ENCODE measurements around the gene UGT2B11. TPM values are rescaled to one million over a fixed set of nuclear protein-coding genes. Genes with fewer than 3 reads are reported as not detected.

UGT2B11 gene
- total and polyA plus RNA-seq, 2 donors (not counting 3 experiments of a cell fraction or from before 2014, with no cell fraction given): not detected

DNA sequence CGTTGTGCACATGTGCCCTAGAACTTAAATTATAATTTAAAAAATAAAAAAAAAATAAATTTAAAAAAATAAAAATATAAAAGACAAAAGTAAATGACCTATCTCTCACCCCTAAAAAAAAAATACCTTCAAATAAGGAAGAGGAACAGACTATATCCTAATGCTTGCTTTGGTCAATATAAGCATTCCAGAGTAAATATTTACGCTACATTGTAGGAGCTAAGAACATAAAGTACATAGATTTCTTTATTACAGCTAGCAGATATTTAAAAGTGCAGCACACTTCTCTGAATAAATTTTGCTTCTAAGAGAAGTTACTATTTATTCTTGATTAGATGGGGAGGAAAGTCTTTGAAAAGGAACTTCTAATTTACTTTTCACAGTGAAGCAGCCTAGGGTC, 24.5 kb upstream of the UGT2B11 start:
- Histone ChIP-seq H3K27me3 (ENCODE audit: control insufficient read depth in 2 of 2, insufficient read depth in 2 of 2, low read length in 2 of 2) (no peaks in the 10 kb centered on the region), H3K4me1 (ENCODE audit: control insufficient read depth, extremely low read depth, insufficient read depth, low read length) (no peaks in the 10 kb centered on the region), H3K9me3 (replicated peaks; ENCODE audit: control insufficient read depth, insufficient read depth, low read length) (no peaks in the 10 kb centered on the region), H3K4me2 (ENCODE audit: insufficient read depth, low read length) (no peak overlapping the region), H3K36me3 (ENCODE audit: control insufficient read depth in 2 of 2, extremely low read depth in 1 of 2, insufficient read depth in 2 of 2, low read length in 2 of 2) (no peaks in the 10 kb centered on the region), H3K9me1 (replicated peaks; ENCODE audit: control insufficient read depth, extremely low read depth, insufficient read depth, low read length) (no peaks in the 10 kb centered on the region), H3K4me3 (replicated peaks in 1 of 3; ENCODE audit: insufficient read depth in 1 of 3, low read depth in 1 of 3, low read length in 3 of 3) (no peak overlapping the region), H3K79me2 (ENCODE audit: control insufficient read depth, insufficient read depth, low read length) (no peaks in the 10 kb centered on the region), H2AFZ (ENCODE audit: low read depth, low read length) (no peak overlapping the region), H4K20me1 (replicated peaks; ENCODE audit: control insufficient read depth, extremely low read depth, insufficient read depth, low read length) (no peaks in the 10 kb centered on the region), H3K27ac (ENCODE audit: insufficient read depth, low read depth, low read length) (no peak overlapping the region), H3K9ac (replicated peaks; ENCODE audit: extremely low read depth, insufficient read depth, low read length) (no peak overlapping the region)
- dilution Hi-C loops (cut with MboI; ENCODE audit: extremely low pct_ligation_motif_present, low sequenced_read_pairs) (no loop called here), intact Hi-C loops (cut with micrococcal nuclease) (no loop called here)
- POLR2A ChIA-PET: no interaction called here
- no peak for FAIRE-seq
- TF ChIP-seq POLR2A (IDR thresholded peaks at IDR 0.05; ENCODE audit: low read depth, low read length) (no peak), FOS (IDR thresholded peaks at IDR 0.05; ENCODE audit: borderline replicate concordance, insufficient read depth, low read length) (no peak), JUN (IDR thresholded peaks at IDR 0.05; ENCODE audit: borderline replicate concordance, insufficient read depth, insufficient read length, low read depth) (no peak), GATA2 (IDR thresholded peaks at IDR 0.05; ENCODE audit: insufficient read depth, insufficient read length, low read depth, low read length) (no peak)
- TF ChIP-seq, protein P1, sequence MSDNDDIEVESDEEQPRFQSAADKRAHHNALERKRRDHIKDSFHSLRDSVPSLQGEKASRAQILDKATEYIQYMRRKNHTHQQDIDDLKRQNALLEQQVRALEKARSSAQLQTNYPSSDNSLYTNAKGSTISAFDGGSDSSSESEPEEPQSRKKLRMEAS (IDR thresholded peaks at IDR 0.05; ENCODE audit: insufficient read depth, insufficient read length): no peak
- CTCF ChIA-PET: no interaction called here
- DNase-seq (ENCODE audit: low read depth, low spot score): no peak
- no TSS peak for BruUV-seq (replicated peaks)

DNA sequence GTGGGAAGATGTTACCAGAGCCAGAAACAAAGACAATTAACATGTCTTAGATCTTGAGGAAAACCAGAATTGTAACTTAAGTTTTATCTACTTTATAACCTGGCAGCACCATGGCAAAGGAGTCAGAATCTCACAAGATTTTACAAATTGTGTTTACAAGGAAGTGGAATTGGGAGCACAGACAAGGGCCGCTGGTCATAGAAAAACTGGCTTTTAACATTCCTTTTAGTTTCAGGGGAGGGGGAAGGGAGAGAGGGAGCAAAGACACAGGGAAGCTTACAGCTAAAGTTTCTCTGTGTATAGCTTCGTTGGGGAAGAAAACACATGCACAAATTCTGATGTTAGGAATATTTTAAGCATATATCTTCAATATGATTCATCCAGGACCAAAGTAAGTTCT, 10.3 kb upstream of the UGT2B11 start:
- no peak for DNase-seq (ENCODE audit: low read depth, low spot score)
- Histone ChIP-seq H3K9me1 (replicated peaks; ENCODE audit: control insufficient read depth, extremely low read depth, insufficient read depth, low read length) (no peaks in the 10 kb centered on the region), H3K9me3 (replicated peaks; ENCODE audit: control insufficient read depth, insufficient read depth, low read length) (no peaks in the 10 kb centered on the region), H3K79me2 (ENCODE audit: control insufficient read depth, insufficient read depth, low read length) (no peaks in the 10 kb centered on the region), H3K27me3 (ENCODE audit: control insufficient read depth in 2 of 2, insufficient read depth in 2 of 2, low read length in 2 of 2) (no peaks in the 10 kb centered on the region), H4K20me1 (replicated peaks; ENCODE audit: control insufficient read depth, extremely low read depth, insufficient read depth, low read length) (no peaks in the 10 kb centered on the region), H3K27ac (ENCODE audit: insufficient read depth, low read depth, low read length) (no peak overlapping the region), H3K4me3 (replicated peaks in 1 of 3; ENCODE audit: insufficient read depth in 1 of 3, low read depth in 1 of 3, low read length in 3 of 3) (no peak overlapping the region), H3K9ac (replicated peaks; ENCODE audit: extremely low read depth, insufficient read depth, low read length) (no peak overlapping the region), H2AFZ (ENCODE audit: low read depth, low read length) (no peak overlapping the region), H3K4me1 (ENCODE audit: control insufficient read depth, extremely low read depth, insufficient read depth, low read length) (no peaks in the 10 kb centered on the region), H3K36me3 (ENCODE audit: control insufficient read depth in 2 of 2, extremely low read depth in 1 of 2, insufficient read depth in 2 of 2, low read length in 2 of 2) (no peaks in the 10 kb centered on the region), H3K4me2 (ENCODE audit: insufficient read depth, low read length) (no peak overlapping the region)
- TF ChIP-seq MYC (IDR thresholded peaks at IDR 0.05; ENCODE audit: low read depth, low read length): no peak
- TF ChIP-seq EZH2 (IDR thresholded peaks at IDR 0.05; ENCODE audit: borderline replicate concordance, low read depth, low read length, severe bottlenecking): no peak
- TF ChIP-seq, protein P2, sequence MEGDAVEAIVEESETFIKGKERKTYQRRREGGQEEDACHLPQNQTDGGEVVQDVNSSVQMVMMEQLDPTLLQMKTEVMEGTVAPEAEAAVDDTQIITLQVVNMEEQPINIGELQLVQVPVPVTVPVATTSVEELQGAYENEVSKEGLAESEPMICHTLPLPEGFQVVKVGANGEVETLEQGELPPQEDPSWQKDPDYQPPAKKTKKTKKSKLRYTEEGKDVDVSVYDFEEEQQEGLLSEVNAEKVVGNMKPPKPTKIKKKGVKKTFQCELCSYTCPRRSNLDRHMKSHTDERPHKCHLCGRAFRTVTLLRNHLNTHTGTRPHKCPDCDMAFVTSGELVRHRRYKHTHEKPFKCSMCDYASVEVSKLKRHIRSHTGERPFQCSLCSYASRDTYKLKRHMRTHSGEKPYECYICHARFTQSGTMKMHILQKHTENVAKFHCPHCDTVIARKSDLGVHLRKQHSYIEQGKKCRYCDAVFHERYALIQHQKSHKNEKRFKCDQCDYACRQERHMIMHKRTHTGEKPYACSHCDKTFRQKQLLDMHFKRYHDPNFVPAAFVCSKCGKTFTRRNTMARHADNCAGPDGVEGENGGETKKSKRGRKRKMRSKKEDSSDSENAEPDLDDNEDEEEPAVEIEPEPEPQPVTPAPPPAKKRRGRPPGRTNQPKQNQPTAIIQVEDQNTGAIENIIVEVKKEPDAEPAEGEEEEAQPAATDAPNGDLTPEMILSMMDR (IDR thresholded peaks at IDR 0.05; ENCODE audit: extremely low read depth in 1 of 2, insufficient read depth in 1 of 2, low read depth in 1 of 2, low read length in 2 of 2): no peak
- no peak for TF ChIP-seq GATA2 (IDR thresholded peaks at IDR 0.05; ENCODE audit: insufficient read depth, insufficient read length, low read depth, low read length)
- no peak for TF ChIP-seq POLR2A (IDR thresholded peaks at IDR 0.05; ENCODE audit: low read depth, low read length)
- no peak for TF ChIP-seq JUN (IDR thresholded peaks at IDR 0.05; ENCODE audit: borderline replicate concordance, insufficient read depth, insufficient read length, low read depth)
- no peak for TF ChIP-seq FOS (IDR thresholded peaks at IDR 0.05; ENCODE audit: borderline replicate concordance, insufficient read depth, low read length)
- TF ChIP-seq, protein P1 (IDR thresholded peaks at IDR 0.05; ENCODE audit: insufficient read depth, insufficient read length): no peak
- TF ChIP-seq POLR2AphosphoS5 (IDR thresholded peaks at IDR 0.05; ENCODE audit: insufficient read depth, low read depth, low read length): no peak
- FAIRE-seq: no peak
- dilution Hi-C loops (cut with MboI; ENCODE audit: extremely low pct_ligation_motif_present, low sequenced_read_pairs) (no loop called here), intact Hi-C loops (cut with micrococcal nuclease) (no loop called here)
- CTCF ChIA-PET: no interaction called here
- POLR2A ChIA-PET: no interaction called here
- BruUV-seq (replicated peaks): no TSS peak

Data from endothelial cell of umbilical vein (primary cell).